GM21529 (cell line): ENCODE results near the gene RIMKLA.
A peak's percentile ranks its signal among the peaks of the same experiment; 100 is the strongest.

Experiments
- ATAC-seq: cut with Tn5 transposase; IDR thresholded peaks from one replicate; pipeline ENCODE4 v1.9.1; 2021; ENCODE audit not compliant: unreplicated experiment

Gene RIMKLA, protein sequence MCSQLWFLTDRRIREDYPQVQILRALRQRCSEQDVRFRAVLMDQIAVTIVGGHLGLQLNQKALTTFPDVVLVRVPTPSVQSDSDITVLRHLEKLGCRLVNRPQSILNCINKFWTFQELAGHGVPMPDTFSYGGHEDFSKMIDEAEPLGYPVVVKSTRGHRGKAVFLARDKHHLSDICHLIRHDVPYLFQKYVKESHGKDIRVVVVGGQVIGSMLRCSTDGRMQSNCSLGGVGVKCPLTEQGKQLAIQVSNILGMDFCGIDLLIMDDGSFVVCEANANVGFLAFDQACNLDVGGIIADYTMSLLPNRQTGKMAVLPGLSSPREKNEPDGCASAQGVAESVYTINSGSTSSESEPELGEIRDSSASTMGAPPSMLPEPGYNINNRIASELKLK

DNA sequence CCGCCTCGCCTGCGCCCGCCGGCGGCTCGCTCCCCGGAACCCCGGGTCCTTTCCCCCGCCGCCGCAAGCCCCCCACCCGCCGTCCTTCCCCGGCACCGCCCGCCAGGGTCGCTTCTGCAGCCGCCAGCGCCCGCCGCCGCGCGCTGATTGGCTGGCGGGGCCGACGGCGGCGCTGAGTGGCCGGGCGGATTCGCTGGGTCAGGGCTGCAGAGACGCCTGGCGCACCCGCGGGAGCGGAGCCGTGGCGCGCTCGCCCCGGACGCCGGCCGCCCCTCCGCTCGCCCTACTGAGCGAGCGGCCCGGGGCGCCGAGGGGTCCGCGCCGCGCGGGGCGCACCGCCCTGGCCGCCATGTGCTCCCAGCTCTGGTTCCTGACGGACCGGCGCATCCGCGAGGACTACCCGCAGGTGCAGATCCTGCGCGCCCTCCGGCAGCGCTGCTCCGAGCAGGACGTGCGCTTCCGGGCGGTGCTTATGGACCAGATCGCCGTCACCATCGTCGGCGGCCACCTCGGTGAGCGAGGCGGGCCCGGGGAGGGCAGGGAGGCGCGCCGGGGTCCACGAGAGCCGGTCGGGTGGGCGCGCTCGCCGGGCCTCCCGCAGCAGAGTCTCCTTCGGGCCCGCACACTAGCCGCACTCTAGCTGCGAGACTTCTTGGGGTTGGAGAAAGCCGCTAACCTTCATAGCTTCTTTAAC lies at the start of gene RIMKLA:
Gene RIMKLA, plus strand, starts transcription at position 207 of the 694 bp plus-strand sequence. Its CDS starts 143 bp downstream, at position 350.
- ATAC-seq = peak; percentile 89

DNA sequence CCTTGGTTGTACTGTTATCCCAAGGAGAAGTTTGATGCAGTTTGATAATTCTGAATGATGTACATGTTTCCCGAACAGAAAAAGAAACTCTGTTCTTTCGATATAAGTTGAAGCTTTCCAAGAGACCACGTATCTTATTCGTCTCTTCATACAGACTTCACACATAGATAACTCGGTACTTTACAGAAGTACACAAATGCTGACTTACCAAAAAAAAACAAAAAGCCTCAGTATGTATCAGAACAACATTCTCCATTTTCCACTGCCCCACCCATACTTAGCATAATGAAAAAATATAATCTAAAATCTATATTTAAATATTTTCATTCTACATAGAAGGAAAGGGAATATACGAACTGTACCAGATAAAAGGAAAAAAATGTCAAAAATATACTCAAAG lies 47.7 kb upstream of the RIMKLA start:
- ATAC-seq = no peak

DNA sequence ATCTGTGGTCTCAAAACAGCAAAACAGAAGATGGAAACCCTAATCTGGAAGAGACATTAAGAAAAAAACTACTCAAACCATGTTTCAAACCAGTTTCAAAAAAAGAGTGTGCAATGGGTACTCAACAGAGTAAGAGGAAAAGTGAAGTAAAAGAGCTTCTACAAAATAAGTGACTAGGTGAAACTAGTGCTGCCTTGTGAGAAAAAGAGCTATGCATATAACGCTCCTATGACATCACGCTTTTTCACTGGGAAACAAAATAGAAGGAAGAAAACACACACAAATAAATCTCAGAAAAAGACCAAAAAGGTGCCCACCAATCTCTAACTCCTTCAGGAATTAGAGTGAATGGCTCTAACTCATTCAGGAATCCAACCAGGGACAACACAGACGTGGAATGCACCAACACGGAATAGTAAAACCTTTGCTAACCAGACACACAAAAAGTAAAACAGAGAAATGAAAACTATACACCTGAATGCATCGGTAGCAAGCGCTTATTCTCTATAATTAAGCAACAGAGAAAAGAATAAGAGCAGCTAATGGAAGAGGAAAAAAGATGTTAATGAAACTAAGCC lies 46.8 kb upstream of the RIMKLA start:
- ATAC-seq = peak; percentile 23

DNA sequence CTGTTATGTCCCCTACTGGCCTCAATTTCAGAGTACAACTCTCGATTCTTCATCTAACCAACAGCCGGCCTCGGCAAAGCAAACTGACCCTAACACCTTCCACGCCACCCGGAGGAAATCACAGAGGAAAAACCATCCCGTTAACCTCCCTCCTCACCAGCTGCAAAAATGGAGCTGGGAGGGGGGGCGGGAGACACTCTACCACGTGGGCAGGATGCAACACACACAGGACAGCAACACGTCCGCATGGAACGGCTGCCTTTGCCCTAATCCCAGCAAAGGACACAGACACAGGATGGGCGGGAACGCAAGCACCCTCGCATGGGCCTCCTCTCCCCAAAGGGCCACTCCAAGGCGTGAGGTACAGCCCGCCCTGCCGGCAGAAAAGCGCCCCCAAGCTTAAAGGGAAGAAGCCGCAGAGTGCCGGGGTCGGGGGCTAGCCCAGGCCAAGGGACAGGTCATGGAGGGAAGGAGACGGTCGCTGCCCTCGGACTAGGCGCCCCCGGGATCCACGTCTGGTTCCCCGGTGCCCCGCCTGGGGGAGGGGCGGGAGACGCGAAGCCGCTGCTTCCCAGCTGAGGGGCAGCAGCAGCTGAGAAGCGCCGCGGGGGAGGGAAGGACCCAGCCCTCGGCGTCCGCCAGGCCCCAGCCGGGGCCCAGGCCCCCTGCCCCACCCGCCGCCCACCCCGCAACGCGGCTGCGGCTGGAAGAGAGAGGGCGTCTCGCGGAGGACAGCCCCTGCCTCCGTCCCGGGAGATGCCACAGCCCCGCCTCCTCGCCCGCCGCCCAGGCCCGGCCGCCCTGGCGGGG lies 46.1 kb upstream of the RIMKLA start:
- ATAC-seq = peak; percentile 56

DNA sequence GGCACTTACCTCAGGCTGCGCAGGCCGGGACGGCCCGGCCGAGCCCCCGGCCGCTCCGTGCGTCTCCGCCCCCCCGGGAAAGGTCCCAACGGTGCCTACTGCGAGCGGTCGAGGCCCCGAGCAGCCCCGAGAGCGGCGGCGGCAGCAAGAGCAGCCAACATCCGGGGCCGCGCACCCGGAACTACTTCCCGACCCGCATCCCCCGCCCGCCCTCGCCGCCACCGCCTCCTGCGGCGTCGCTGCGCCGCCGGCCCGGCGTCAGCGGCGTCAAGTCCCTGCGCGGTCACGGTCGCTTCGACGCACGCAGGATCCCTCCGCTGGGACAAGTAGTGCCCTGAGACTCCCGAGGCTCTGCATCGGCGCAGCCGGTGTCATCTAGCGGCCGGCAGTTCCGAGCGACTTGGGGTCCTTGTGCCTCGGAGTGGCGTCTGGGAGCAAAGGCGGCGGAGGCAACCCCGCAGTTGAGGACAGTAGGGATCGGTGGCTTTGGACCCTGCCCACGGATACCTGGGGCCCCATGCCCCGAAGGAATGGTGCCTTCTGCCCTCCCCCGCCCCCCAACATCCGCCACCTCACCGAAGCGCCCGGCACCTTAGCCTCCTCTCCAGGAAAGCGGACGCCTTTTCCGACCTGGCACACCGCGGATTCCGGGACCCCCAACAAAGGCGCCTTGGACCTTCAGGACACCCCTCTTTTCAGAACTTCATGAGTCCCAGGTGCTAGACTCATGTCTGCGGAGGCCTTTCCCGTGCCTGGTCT lies 45.4 kb upstream of the RIMKLA start, which contains the start of gene FOXJ3:
Gene FOXJ3, minus strand, starts transcription at position 186 of the 759 bp plus-strand sequence. CDS start 24,142 bp downstream, outside the sequence.
- ATAC-seq = peak; percentile 68

DNA sequence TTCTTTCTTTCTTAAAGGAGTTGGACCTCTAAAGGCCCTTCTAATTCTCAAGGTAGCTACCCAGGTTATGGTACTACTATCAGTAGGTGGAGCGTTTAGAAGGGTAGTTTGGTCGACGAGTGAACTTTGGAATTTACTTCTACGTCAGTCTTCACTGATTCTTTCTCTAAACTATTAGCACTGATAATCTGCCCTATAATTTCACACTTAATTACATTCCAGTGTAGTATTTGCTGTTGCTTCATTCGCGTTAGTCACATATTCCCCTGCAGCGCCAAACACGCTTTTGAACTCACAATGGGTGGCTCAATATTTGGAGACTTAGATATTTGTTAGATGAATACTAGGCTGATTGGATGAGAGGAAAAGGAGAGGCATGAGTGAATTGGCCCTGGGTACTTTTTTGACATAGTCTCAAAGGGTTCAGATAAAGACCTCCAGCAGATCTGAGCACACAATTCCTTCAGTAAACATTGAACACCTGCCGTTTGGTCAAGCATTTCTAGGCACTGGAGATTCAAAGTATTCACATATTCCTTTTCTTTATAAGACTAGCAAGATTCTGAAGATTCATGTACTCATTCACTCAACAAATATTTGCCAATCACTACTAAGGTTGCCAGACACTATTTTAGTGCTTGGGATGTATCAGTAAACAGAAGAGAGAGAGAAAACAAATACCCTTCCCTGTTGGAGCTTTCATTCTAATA lies 44.6 kb upstream of the RIMKLA start:
- ATAC-seq = no peak

DNA sequence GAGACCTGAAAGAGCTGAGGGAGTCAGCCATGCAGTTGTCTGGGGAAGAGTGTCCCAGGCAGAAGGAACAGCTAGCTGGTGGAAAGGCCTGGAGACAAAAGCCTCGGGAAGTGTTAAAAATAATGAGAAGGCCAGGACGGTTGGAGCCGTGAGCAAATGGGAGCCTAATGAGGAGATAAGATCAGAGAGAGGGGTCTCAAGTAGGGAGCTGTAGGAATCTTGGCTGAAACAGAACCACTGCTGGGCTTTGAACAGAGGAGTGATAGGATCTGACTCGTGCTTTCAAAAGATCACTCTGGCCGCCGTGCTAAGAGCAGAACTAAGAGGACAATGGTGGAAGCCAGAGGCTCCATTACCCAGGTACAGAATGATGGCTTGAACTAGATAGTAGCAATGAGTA lies 43.6 kb upstream of the RIMKLA start:
- ATAC-seq = no peak

DNA sequence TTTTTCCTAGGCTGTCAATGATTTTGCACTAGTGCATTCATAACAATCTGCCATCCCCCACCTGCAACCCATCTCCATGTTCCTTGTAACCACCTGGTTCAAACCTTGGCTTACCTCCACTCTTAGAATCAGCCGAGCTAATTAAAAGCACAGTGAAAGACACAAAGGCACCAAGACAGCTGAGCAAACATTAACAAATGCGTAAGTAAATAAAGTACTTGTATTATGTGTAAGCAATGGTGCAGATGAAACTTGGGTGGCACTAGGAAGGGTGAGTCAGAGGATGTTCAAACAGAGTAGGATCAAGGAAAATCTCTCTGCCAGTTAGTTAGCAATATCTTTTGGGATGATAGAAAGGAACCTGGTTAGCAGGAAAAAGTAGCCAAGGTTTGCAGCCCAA lies 40.5 kb upstream of the RIMKLA start:
- no peak for ATAC-seq

DNA sequence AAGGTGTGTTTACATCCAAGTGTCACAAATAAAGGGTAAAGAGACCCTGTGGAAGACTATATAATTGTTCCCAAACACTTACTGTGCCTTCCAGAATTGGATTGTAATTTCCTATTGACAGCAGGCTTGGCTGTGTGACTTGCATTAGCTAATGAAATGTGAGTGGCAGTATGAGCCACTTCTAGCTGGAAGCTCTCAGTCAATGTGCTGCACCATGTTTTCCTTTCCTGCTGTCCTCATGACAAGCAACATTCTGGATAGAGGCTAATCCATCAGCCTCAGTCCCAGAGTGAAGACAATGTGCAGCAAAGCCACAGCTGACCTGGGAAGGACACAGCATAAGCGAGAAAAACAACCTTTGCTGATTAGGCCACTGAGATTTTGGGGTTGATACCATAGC lies 39.7 kb upstream of the RIMKLA start:
- ATAC-seq = no peak

DNA sequence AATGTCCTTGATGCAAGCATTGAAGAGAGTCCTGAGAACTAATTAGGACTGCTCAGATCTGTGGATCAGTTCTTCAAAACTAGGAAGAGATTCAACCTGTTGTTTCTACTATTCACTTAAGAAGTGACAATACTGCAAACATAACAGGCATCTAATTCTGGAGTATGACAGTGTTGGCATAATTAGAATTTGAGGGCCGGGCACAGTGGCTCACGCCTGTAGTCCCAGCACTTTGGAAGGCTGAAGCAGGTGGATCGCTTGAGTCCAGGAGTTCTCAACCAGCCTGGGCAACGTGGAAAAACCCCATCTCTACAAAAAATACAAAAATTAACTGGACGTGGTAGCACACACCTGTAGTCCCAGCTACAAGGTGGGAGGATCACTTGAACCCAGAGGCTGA lies 37.5 kb upstream of the RIMKLA start:
- no peak for ATAC-seq

DNA sequence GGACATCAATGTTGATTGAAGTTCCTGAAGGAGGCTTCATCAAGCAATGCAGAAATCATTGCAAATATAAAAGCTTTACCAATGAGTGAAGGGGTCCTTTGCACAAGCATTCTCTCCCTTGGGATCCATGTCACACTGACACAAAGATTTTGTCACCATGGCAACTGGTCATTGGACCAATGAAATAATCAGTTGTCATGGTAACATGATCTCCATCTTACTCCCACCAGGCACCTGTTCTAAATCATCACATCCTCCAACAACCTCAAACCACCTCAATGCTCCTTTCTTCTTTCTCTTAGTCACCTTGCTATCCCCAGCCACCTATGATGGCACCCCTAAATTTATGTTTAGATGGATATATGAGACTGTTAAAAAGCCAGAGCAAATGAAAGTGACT lies 32.1 kb upstream of the RIMKLA start:
- no peak for ATAC-seq

DNA sequence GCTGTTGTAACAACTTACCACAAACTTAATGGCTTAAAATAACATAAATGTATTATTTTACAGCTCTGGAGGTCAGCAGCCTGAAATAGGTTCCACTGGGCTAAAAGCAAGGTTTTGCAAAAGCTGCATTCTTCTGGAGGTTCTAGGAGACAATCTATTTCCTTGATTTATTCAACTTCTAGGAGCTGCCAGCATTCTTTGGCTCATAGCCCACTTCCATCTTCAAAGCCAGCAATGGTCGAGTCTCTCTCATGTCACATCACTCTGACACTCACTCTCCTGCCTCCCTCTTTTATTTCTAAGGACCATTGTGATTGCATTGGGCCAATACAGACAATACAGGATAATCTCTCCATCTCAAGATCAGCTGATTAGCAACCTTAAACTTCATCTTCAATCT lies 30.5 kb upstream of the RIMKLA start:
- no peak for ATAC-seq

DNA sequence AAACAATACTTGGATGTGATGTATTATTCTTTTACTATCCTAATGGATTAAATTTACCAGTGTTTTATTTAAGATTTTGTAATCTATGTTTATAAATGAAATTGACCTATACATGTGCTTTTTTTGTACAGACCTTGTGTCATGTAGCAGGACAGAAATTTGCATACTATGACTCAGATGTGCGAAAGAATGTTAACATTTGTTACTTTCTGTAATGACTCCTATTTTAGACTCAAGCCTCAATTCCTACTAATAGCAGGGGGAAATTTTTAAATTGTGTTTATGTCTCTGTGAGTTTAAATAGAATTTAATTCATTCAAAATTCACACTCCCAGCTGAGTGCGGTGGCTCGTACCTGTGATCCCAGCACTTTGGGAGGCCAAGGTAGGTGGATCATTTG lies 21.8 kb upstream of the RIMKLA start:
- no peak for ATAC-seq

DNA sequence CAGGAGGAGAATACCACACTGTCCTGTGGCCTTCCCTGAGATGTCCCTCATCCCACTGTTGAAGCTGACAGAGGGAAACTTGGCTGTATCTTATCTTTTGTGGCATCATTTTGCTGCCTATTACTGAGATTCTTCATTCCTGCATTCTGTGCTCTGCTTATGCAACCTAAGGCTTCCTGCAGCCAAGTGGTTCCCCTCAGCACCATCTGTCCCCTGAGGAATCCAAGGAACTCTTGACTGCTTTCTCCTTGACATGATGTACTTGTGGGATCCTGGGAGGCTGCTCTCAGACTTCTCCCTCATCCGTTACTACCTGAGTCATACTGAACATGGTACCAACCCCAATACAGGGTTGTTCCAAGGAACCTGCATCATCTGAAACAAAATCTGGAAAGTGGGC lies 21.1 kb upstream of the RIMKLA start:
- ATAC-seq = no peak

DNA sequence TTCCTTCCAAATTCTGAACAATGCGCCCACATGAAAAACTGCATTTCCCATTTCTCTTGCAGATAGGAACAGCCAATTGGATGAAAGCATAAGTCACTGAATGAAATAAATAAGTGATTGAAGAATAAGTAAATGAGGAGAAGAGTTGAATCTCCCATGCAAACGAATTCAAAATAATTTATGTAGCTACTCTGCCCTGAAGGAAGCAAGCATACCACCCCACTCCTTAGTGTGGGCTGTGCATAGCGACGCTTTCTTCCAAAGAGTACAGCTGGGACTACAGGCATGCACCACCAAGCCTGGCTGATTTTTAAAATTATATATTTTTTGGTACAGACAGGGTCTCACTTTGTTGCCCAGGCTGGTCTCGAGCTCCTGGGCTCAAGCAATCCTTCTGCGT lies 16.5 kb upstream of the RIMKLA start:
- no peak for ATAC-seq

DNA sequence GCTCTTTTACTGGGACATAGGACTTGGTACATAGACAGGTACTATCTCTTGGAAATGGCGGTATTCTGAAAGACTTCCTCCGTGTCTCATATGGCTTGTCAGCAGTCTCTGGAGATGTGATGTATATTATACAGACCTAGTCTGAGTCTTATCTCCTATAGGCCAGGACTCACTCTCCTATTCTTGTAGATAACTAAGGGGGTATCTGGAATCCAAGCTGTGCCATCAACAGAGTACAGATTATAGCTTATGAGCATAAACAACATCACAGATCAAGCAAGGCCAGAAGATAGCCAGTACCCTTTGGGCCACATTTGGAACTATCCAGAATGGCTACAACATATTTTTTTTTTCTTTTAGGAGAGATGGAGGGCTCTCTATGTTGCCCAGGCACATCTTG lies 16.1 kb upstream of the RIMKLA start:
- no peak for ATAC-seq

DNA sequence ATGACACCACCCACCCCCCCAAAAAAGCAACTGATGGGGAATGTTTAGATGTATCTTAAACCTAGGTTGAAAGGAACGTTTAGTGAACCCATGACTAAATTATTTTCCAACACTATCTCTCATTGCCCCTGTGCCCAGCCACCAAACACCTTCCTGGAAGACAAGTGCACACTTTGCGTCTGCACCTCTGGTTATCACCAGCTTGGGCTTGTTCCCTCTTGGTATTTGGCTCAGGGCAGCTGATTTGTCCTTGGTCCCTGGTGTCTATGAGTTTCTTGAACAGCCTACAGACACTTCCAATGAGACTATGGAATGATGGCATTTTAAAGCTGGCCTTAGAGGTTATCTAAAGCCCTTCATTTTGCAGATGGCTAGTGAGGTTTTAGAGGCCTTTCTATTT lies 15.5 kb upstream of the RIMKLA start:
- ATAC-seq = no peak

DNA sequence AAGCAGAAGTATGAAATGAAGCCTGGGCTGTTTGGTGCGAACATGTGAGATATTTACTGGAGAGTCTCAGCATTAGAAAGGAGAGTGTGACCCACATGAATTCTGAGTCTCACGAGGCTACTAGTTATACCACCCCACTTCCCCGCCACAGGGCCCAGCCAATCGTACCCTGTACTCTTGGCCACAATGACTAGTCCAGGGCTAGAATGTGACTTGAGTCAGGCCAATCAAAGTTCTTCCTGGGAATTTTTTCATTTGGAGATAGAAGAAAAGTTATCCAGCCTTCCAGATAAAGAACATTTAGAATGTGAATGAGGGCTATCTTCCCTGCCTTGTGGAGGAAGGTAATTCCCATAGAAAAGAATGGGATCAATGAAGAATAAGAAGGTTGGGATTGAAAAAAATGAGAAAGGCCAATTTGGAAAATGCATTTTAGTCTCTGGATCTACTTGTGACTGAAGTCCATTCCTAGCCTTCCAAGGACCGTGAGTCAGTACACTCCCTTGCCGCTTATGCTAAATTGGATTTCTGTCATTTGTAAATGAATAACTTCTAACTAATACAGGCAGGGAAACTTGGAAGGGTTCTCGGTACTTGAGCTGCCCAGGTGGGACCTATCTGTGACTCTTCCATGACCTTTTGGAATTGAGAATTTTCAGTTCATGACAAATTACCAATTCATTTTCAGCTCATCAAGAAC lies 12.3 kb upstream of the RIMKLA start:
- no peak for ATAC-seq

DNA sequence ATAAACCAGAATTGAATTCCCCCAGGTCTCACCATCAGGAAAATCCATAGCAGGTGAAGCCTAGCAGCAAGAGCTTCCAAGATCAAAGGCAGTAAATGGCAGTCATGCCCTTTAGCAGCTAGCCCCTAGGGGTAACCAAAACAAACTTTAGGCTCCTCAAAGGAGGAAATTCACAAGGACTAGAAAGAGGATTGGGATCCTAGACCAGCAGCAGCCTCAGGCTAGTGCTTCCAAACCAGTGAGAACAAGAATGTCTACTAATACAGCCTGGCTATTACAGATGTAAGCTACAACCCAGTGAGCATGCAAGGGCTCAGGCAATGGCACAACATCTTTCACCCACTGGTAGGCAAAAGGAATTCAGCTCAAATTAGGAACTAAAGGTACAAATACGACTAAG lies 11.1 kb upstream of the RIMKLA start:
- ATAC-seq = no peak
